ENCODE measurements around the gene NACC2.
A peak's percentile ranks its signal among the peaks of the same experiment; 100 is the strongest.

Gene NACC2

GRCh38 chr9:136054798-136055714, 40.0 kb downstream of the NACC2 start:
- no peak for DNase-seq

- no peak for DNase-seq
Observed at GRCh38 chr9:136054146-136054545, 40.9 kb downstream of the NACC2 start.

DNA sequence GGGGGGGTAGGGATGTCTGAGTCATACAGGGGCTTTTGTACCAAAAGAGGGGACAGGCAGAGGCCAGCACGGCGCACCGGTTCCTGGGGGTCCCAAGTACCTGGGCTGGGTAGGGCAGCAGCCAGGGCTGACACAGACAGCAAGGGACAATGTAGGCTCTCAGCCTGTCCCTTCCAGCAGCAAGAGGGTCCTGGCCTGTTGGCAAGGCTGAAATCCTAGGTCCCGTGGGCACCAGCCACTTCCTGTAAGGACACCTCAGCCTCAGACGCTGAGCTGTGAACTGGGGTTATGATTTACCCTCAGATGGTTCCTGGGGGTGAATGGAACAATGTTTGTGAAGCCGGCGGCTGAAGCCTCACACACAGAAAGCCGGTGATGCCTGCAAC, 41.3 kb downstream of the NACC2 start:
- no peak for DNase-seq

DNA sequence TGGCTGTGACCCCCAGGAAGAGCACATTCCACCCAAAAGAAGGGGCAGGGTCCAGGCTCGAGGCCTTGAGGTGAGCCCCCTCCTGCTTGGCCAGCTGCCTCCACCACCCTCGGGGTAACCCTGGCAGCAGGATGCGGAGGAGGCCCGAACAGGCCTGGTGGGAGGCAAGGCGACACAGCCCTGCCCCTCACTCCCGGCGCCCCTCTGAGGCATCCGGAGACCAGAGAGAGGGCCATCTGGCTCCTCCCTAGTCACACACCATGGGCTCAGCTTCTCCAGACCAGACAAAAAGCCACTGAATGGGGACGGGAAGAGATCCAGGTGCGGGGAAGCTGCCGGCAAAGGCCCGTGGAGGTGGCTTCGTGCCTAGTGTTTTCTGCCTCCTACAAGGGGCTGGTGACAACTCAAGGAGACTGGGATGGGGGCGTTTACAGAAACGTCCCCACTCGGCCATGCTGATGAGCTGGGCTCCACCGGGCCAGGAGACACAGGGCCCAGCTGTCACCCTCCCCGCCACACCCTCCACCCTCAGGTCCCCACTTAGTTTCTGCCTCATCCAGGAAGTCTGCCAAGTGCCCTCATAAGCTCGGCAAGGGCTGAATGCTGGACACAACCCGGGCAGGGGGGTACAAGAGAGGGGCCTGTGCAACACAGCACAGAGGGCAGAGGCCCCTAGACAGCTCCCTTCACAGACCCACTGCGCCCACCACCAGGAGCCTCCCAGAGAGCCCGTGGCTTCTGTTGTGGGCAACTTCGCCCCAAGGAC, 41.9 kb downstream of the NACC2 start:
- no peak for DNase-seq

GRCh38 chr9:136052472-136052880, 42.6 kb downstream of the NACC2 start:
- DNase-seq = no peak

- peak; percentile 35 to 40 for DNase-seq
Observed at GRCh38 chr9:136051837-136052471, 43.1 kb downstream of the NACC2 start.

GRCh38 chr9:136051453-136051836, 43.6 kb downstream of the NACC2 start:
- no peak for DNase-seq

DNA sequence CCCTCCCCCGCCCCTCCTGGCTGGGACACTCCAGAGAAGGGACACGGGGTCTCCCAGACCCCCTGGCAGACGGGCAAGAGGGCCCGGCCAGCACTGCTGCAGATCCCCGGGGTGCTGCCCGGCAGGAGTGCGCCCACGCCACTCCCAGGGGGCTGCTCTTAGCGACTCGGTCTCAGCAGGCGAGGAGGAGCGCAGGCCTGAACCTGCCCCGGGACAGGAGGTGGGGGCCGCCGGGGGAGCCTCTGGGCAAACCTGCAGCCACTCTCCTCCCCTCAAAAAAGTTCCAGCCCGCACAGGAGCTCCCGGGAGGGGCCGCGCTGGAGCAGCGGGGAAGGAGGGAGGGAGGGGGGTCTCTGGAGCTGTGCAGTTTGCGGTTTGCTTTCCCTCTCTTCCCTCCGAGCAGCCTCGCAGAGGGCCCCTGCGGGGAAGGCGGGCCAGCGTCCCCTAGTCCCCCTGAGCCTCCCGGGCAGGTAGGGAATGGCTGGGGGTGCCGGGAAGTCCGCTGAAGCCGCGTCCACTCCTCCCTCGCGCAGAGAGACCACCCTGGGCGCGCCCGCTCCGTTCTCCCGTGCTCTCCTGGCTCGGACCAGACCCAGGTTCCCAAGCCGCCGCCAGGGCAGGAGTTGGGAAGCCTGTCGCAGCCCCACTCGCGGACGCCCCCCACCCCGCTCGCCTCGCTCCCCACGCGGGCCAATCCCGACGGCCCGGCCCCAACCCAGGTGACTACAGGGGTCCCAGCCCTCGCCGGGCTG, 44.2 kb downstream of the NACC2 start:
- no peak for DNase-seq

GRCh38 chr9:136050266-136050700, 44.8 kb downstream of the NACC2 start:
- no peak for DNase-seq

- no peak for DNase-seq
Observed at GRCh38 chr9:136049491-136050265, 45.4 kb downstream of the NACC2 start.

GRCh38 chr9:136048560-136049411, 46.3 kb downstream of the NACC2 start:
- DNase-seq = no peak

DNA sequence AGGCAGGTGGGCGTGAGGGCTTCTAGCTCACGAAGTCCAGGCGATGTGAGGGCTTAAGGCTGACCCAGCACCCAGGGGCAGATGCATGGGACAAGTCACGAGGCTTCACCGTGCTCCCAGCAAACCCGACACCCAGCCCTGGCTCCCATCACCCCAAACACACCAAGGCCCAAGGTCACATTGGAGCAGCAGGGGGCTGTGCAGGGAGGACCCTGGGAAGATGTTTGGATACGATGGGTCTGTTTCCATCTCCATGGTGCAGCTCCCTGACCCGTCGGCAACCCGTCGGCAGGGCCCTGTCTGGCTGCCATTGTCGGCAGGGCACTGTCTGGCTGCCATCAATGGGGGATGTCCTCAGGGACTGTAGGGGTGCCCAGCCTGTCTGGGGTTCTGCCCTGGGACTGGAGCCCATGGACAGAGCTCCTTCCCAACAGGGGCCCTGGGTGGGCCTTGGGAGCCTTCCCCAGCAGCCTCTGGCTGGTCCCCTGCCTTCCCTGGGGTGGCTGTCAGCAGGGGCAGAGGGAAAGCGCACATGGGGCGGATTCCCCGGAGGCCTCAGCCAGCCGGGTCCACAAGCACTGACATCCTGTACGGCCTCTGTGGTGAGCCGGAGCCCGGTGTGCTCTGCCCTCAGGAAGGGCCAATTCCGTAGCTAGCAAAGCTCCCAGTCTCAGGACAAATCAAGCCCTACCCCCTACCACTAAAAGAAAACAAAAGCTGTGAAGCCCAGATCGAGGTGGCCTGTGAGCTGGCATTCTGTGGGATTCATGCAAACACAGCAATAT, 47.1 kb downstream of the NACC2 start:
- DNase-seq = no peak

DNA sequence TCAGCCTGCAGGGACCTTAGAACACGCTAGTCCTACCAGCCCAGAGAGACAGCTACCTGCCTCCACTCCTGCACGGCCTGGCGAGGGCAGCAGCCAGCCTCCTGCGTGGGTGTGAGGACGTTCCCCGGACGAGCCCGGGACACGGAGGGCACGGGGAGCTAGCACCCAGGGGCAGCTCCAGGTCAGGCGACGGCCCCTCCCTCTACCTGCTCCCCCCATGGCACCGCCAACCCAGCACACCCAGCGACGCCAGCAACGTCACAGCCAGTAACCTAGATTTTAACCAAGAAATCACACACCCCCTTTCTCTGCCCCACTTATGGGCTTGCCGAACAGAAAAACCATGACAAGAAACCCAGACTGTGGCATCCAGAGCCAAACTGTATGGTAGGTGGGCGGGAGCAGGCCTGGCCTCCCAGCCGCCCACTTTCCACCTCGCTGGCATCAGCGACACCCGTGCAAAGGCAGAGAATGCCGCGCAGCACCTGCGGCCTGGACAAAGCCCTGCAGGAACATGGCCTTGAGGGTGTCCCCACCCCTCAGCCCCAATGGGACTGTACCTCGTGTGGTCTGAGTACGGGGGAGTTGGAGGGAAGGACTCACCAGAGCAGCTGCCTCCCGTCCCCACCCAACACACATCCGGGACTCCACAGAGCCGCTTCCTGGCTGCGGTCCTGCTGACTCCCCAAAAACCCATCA, 47.9 kb downstream of the NACC2 start:
- DNase-seq = no peak

DNA sequence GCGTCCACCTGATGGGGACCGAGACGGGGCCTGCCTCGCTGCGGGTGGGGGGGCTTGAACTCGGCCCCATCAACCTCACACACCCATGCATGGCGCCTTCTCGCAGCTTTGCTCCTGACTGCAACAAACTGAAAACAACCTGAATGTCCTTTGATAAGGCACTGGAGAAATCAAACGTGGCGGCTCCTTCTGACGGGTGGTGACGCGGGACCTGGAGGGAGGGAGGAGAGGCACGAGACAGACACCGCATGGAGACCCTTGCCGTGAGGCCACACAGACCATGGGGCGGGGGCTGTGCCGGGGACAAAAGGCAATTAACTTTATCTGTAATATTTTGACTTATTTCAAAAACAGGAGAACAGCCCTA, 48.6 kb downstream of the NACC2 start:
- no peak for DNase-seq

GRCh38 chr9:136045595-136046553, 49.2 kb downstream of the NACC2 start:
- no peak for DNase-seq

- no peak for DNase-seq
Observed at GRCh38 chr9:136044971-136045594, 50.0 kb downstream of the NACC2 start.

DNA sequence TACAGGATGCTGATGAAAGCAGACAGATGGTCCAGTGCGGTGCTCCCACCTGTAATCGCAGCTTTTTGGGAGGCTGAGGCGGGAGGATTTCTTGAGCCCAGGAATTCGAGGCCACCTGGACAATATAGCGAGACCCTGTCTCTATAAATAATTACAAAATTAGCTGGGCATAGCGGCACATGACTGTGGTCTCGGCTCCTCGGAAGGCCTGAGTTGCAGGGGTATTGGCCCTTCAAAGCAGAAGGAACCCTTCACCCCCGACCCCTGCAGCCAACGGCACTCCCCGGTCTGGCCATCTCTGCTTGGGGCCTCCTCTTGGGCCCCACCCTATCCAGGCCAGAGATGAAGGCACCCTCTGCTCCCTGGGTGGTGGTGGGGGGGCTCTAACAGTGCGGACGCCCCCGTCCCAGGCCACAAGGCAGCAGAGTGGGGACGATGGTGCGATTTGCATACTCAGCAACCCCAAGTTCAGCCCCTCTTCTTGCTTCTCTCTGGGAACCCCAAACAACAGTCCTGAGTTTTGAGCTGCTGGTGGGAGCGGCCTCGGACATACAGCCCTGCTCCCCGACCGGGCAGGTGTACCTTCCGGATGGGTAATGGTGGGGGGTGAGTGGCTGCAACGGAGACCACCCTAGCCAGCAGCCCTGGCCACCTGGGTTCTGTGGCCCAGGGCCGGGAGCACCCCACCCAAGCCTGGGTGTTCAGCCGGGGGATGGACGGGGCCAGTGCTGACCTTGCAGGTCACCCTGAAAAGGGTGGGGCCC, 50.7 kb downstream of the NACC2 start:
- DNase-seq = no peak
